ENCODE measurements around the gene SERTM1. TPM values are rescaled to one million over a fixed set of nuclear protein-coding genes. Genes with fewer than 3 reads are reported as not detected.

SERTM1 gene
- total and polyA plus RNA-seq, 2 of the 8 experiments (the other 6 are each of a cell fraction or from before 2014, with no cell fraction given) = 0.48 to 1.6 TPM

DNA sequence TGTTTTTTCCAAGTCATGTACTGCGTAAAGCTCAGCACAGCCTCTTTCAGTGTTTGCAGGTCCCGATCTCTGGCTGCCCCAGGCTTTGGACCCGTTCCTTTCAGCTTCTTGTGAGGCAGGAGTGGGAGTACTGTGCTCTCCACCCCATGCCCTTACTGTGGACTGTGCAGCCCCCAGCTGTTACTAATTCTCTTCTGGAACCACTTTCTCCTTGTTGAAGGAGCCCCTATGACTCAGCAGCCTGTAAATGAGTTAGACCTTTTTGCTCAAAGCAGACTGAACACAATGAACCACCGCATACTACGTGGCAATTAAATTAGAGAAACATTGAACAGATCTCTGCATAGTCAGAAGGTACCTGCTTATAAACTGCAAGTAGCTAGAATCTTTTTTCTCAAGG, 39.0 kb downstream of the SERTM1 start:
- no peak overlapping the region for H4K91ac ChIP-seq (replicated peaks; ENCODE audit: insufficient read length, low read length)
- H3K79me1 ChIP-seq (ENCODE audit: low read depth, low read length) = no peaks in the 10 kb centered on the region
- no peak overlapping the region for H3K27ac ChIP-seq (ENCODE audit: low read depth, low read length)
- H3K9ac ChIP-seq (replicated peaks in 1 of 4; ENCODE audit: extremely low read depth in 1 of 4, low read depth in 3 of 4, low read length in 3 of 4) = no peak overlapping the region
- no peak overlapping the region for H3K14ac ChIP-seq (ENCODE audit: insufficient read length)
- H3K4me1 ChIP-seq (replicated peaks in 1 of 4; ENCODE audit: control insufficient read depth in 3 of 4, insufficient read depth in 4 of 4, low read length in 3 of 4) = no peaks in the 10 kb centered on the region
- H3K56ac ChIP-seq (replicated peaks; ENCODE audit: insufficient read length, low read depth, low read length) = no peak overlapping the region
- H2BK120ac ChIP-seq (replicated peaks; ENCODE audit: low read depth, low read length) = no peak overlapping the region
- WGBS, 2 experiments (ENCODE audit: extremely low coverage in 1 of 2, insufficient coverage in 1 of 2, insufficient read length in 1 of 2, insufficient replicate concordance in 2 of 2, low coverage in 1 of 2, low lambda C conversion rate in 2 of 2, missing lambda C conversion rate in 1 of 2) = 88% methylated on average over 5 of the region's 5 CpGs; no CpG with 5 or more reads in 1 of the 2 experiments
- H3K18ac ChIP-seq (ENCODE audit: extremely low read depth, low read length) = no peak overlapping the region
- FAIRE-seq (no peak), DNase-seq (ENCODE audit: low read depth in 1 of 2, low spot score in 2 of 2) (no peak)
- no peak overlapping the region for H4K5ac ChIP-seq (ENCODE audit: insufficient read length, low read depth, low read length)
- H3K4me2 ChIP-seq (ENCODE audit: insufficient read depth in 1 of 2, low read depth in 2 of 2, low read length in 2 of 2) = no peak overlapping the region
- H3K4me3 ChIP-seq (ENCODE audit: extremely low read depth in 1 of 4, insufficient read depth in 2 of 4, low read depth in 3 of 4, low read length in 4 of 4) = no peak overlapping the region
- no peak overlapping the region for H3K23ac ChIP-seq (ENCODE audit: insufficient read length)
- H4K8ac ChIP-seq (ENCODE audit: extremely low read depth, insufficient read depth, low read length) = no peak overlapping the region
- H3K79me2 ChIP-seq (ENCODE audit: control insufficient read depth in 1 of 2, insufficient read depth in 2 of 2, low read length in 2 of 2) = no peaks in the 10 kb centered on the region
- H3K4ac ChIP-seq (replicated peaks; ENCODE audit: insufficient read length, low read depth, low read length) = no peak overlapping the region
- H4K20me1 ChIP-seq (replicated peaks in 1 of 2; ENCODE audit: control insufficient read depth in 1 of 2, insufficient read depth in 2 of 2, low read length in 2 of 2) = no peaks in the 10 kb centered on the region
- H2BK20ac ChIP-seq (ENCODE audit: low read length) = no peak overlapping the region
- POLR2A ChIA-PET (ENCODE audit: partially characterized antibody) = interaction anchor here (0.6 kb wide), 1 partner anchor 40 kb away, joined by 3 read pairs; no protein-coding TSS in a partner anchor
- peak overlapping the region; percentile 42; the same call in 1 of the 2 replicates for H2AFZ ChIP-seq (ENCODE audit: low read length)
- H3K9me3 ChIP-seq (ENCODE audit: insufficient read depth in 2 of 2, low read depth in 1 of 2, low read length in 1 of 2) = no peaks in the 10 kb centered on the region
- no peaks in the 10 kb centered on the region for H3K36me3 ChIP-seq (ENCODE audit: control insufficient read depth in 2 of 4, insufficient read depth in 4 of 4, low read length in 3 of 4)
- H2BK15ac ChIP-seq (ENCODE audit: low read length) = no peak overlapping the region
- H3K23me2 ChIP-seq (ENCODE audit: low read depth, low read length) = no peaks in the 10 kb centered on the region
- H2BK5ac ChIP-seq (ENCODE audit: low read depth, low read length) = no peak overlapping the region
- peaks cover 0 to 1% (median 0%) of the 10 kb centered on the region in 4 experiments; a peak in 1 of 7 replicates for H3K27me3 ChIP-seq (replicated peaks in 1 of 4; ENCODE audit: control insufficient read depth in 3 of 4, extremely low read depth in 1 of 4, insufficient read depth in 3 of 4, low read length in 3 of 4)
- CTCF ChIA-PET (ENCODE audit: partially characterized antibody) = interaction anchor here (0.9 to 1.5 kb wide), 7 partner anchors 12 to 186 kb away, joined by 3 to 4 read pairs (median 3); no protein-coding TSS in a partner anchor
- no peak overlapping the region for H2AK5ac ChIP-seq (ENCODE audit: low read depth, low read length)
- H2BK12ac ChIP-seq (ENCODE audit: low read depth, low read length) = no peak overlapping the region
- TF ChIP-seq ASH2L (IDR thresholded peaks at IDR 0.05; ENCODE audit: low read length) (no peak), NANOG (IDR thresholded peaks at IDR 0.05; ENCODE audit: insufficient read depth, low read depth, low read length, poor library complexity, severe bottlenecking) (no peak), SAP30 (IDR thresholded peaks at IDR 0.05; ENCODE audit: insufficient read depth, insufficient replicate concordance, low read length) (no peak), JUN (IDR thresholded peaks at IDR 0.05; ENCODE audit: low read depth, low read length) (no peak), KDM5A (IDR thresholded peaks at IDR 0.05; ENCODE audit: low read length) (no peak), RBBP5 (IDR thresholded peaks at IDR 0.05; ENCODE audit: borderline replicate concordance, low read depth, low read length) (no peak), FOSL1 (IDR thresholded peaks at IDR 0.05; ENCODE audit: insufficient read depth, low read depth, low read length) (no peak), RNF2 (IDR thresholded peaks at IDR 0.05; ENCODE audit: borderline replicate concordance, low read depth, low read length, missing control alignments, poor library complexity, severe bottlenecking) (no peak), GABPA (IDR thresholded peaks at IDR 0.05; ENCODE audit: borderline replicate concordance, insufficient read depth, low read length) (no peak), TAF1 (IDR thresholded peaks at IDR 0.05; ENCODE audit: low read depth, low read length) (no peak), POLR2A (IDR thresholded peaks at IDR 0.05; ENCODE audit: control extremely low read depth in 1 of 2, low read depth in 2 of 2, low read length in 2 of 2) (no peak), CBX8 (IDR thresholded peaks at IDR 0.05; ENCODE audit: borderline replicate concordance, low read depth, low read length) (no peak)
- TF ChIP-seq, protein P1, sequence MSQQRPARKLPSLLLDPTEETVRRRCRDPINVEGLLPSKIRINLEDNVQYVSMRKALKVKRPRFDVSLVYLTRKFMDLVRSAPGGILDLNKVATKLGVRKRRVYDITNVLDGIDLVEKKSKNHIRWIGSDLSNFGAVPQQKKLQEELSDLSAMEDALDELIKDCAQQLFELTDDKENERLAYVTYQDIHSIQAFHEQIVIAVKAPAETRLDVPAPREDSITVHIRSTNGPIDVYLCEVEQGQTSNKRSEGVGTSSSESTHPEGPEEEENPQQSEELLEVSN (IDR thresholded peaks at IDR 0.05) = no peak
